GM13977 (cell line): ENCODE results near the gene JAG1.

Experiments
- DNase-seq: peaks from one replicate; pipeline ENCODE4 v3.0.0; 2012; ENCODE audit warnings: low spot score
- CTCF ChIP-seq: IDR thresholded peaks from 2 replicates; pipeline ENCODE4 v1.5.1; 2012; ENCODE audit warnings: mild to moderate bottlenecking, control low read depth; ENCODE audit not compliant: insufficient read depth; ENCODE audit errors: extremely low read depth, missing control alignments
- in situ Hi-C: fragments of 300-500 bp; cut with MboI; formaldehyde crosslinking; loops from one replicate; pipeline ENCODE4 v1.12.0; 2022; ENCODE audit warnings: low sequenced_read_pairs, low pct_unique_long_range_greater_than_20kb, mixed read lengths, inconsistent platforms; ENCODE audit not compliant: unreplicated experiment

JAG1 gene

GRCh38 chr20:10651227-10651990 is 22.4 kb downstream of the JAG1 start:
- TF ChIP-seq CTCF, result no peak
- in situ Hi-C loops, result no loop called here
- no peak for DNase-seq

- in situ Hi-C loops, result no loop called here
- no peak for TF ChIP-seq CTCF
- no peak for DNase-seq
These were observed 24.0 kb downstream of the JAG1 start for GRCh38 chr20:10649797-10650160.

- in situ Hi-C loops, result no loop called here
- no peak for TF ChIP-seq CTCF
- DNase-seq, result no peak
These were observed 24.6 kb downstream of the JAG1 start for GRCh38 chr20:10649080-10649796.

- in situ Hi-C loops, result no loop called here
- no peak for DNase-seq
These were observed 25.1 kb downstream of the JAG1 start for GRCh38 chr20:10648651-10649050.

GRCh38 chr20:10647909-10648308 is 25.9 kb downstream of the JAG1 start:
- TF ChIP-seq CTCF, result no peak
- in situ Hi-C loops, result no loop called here
- DNase-seq, result no peak

More at GRCh38 chr20:10648651-10649050, 25.1 kb downstream of the JAG1 start:
- TF ChIP-seq CTCF, result no peak

GRCh38 chr20:10647471-10647870 is 26.3 kb downstream of the JAG1 start:
- DNase-seq, result no peak
- peak; percentile 40 for TF ChIP-seq CTCF
- in situ Hi-C loops, result no loop called here
